ENCODE data around the gene SFTA2. TPM values are rescaled to one million over a fixed set of nuclear protein-coding genes. Genes with fewer than 3 reads are reported as not detected.

SFTA2 gene
- total and polyA plus RNA-seq, 2 of the 8 experiments (the other 6 are each of a cell fraction or from before 2014, with no cell fraction given), result not detected

DNA sequence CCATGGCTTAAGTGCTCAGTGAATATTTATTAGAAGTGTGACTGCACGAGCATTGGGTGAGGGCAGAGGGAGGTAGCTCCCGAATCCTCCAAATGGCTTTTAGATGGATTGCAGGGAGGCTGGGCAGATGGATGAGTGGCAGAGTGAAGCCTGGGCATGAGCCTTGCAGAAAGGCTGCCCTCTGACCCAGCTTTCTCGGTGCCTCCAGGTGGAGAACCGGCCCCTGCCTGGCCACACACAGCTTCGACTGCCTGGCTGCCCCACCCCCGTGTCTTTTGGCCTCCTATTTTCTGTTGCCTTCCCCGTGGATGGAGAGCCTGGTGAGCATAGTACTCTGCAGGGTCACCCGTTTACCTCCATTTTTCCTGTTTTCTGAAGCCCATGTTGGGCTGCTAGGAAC lies 14.5 kb downstream of the SFTA2 start (continued):
- TF ChIP-seq, protein P1, sequence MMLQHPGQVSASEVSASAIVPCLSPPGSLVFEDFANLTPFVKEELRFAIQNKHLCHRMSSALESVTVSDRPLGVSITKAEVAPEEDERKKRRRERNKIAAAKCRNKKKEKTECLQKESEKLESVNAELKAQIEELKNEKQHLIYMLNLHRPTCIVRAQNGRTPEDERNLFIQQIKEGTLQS (IDR thresholded peaks at IDR 0.05; ENCODE audit: insufficient read depth, low read depth, low read length), result no peak
- TF ChIP-seq SP2 (IDR thresholded peaks at IDR 0.05; ENCODE audit: low read length) (no peak), SUZ12 (IDR thresholded peaks at IDR 0.05; ENCODE audit: low read length) (no peak), TAF7 (optimal IDR thresholded peaks at IDR 0.05; ENCODE audit: borderline replicate concordance, low read depth, low read length) (no peak), SRF (IDR thresholded peaks at IDR 0.05; ENCODE audit: low read depth, low read length) (no peak), BCL11A (IDR thresholded peaks at IDR 0.05; ENCODE audit: low read depth in 2 of 2, low read length in 2 of 2) (no peak), CTBP2 (IDR thresholded peaks at IDR 0.05; ENCODE audit: borderline replicate concordance, insufficient read depth, insufficient read length, low read length) (no peak)
